CD4-positive, alpha-beta T cell (primary cell): ENCODE data around the gene NRDE2. TPM values are rescaled to one million over a fixed set of nuclear protein-coding genes. Genes with fewer than 3 reads are reported as not detected.

Source experiments
- ATAC-seq: fragments of 200-7000 bp; cut with Tn5 transposase; one replicate; pipeline ENCODE4 v1.10.0; 2022; ENCODE audit warnings: mild to moderate bottlenecking; ENCODE audit not compliant: poor library complexity
- CTCF ChIA-PET: fragments of 350-600 bp; sonication (Branson Sonifier 250); formaldehyde crosslinking; loops from one replicate; lab custom pipeline; 2021; ENCODE audit warnings: antibody characterized with exemption, inconsistent platforms; lab: Charles Lee
- POLR2A ChIA-PET: fragments of 350-600 bp; sonication (Branson Sonifier 250); formaldehyde crosslinking; loops from one replicate; lab custom pipeline; 2021; ENCODE audit warnings: antibody characterized with exemption, inconsistent platforms; lab: Charles Lee
- DNase-seq, 14 experiments: peaks; one replicate each; pipeline ENCODE4 v3.0.0-alpha.2; 2013 to 2020; ENCODE audit warnings: mixed read lengths in 2 of 14
- H3K27ac ChIP-seq, 2 donors: one replicate each; pipeline versions ENCODE4 v1.5.1 to v1.7.0; 2013; ENCODE audit warnings: low read length in 2 of 2, low read depth in 1 of 2, mild to moderate bottlenecking in 1 of 2
- H3K27me3 ChIP-seq, 2 experiments: 1 replicate in 1 of 2; 2 replicates in 1 of 2; pipeline versions ENCODE4 v1.6.1 to v1.7.0; 2013; ENCODE audit warnings: low read length in 2 of 2, control low read depth in 1 of 2, mild to moderate bottlenecking in 1 of 2, moderate library complexity in 1 of 2; ENCODE audit not compliant: insufficient read depth in 2 of 2, control insufficient read depth in 1 of 2
- H3K36me3 ChIP-seq: one replicate; pipeline ENCODE4 v1.6.1; 2013; ENCODE audit warnings: low read length, control low read depth; ENCODE audit not compliant: insufficient read depth
- H3K4me1 ChIP-seq: one replicate; pipeline ENCODE4 v1.6.1; 2013; ENCODE audit warnings: low read length, control low read depth; ENCODE audit not compliant: insufficient read depth
- H3K4me3 ChIP-seq: one replicate; pipeline ENCODE4 v1.5.1; 2013; ENCODE audit warnings: mild to moderate bottlenecking, low read length, moderate library complexity
- H3K9me3 ChIP-seq, 2 experiments: 1 replicate in 1 of 2; 2 replicates in 1 of 2; pipeline versions ENCODE4 v1.6.1 to v1.7.0; 2013; ENCODE audit warnings: low read length in 2 of 2, mild to moderate bottlenecking in 2 of 2, control low read depth in 1 of 2, moderate library complexity in 1 of 2; ENCODE audit not compliant: control insufficient read depth in 1 of 2, insufficient read depth in 1 of 2
- H3K27ac Mint-ChIP-seq: one replicate; pipeline ENCODE4 v1.8.0; 2020; ENCODE audit warnings: mixed read lengths
- H3K27me3 Mint-ChIP-seq: one replicate; pipeline ENCODE4 v1.8.0; 2021; ENCODE audit warnings: mixed read lengths
- H3K36me3 Mint-ChIP-seq: one replicate; pipeline ENCODE4 v1.8.0; 2021; ENCODE audit warnings: low read depth, mixed read lengths
- H3K4me1 Mint-ChIP-seq: one replicate; pipeline ENCODE4 v1.8.0; 2021; ENCODE audit warnings: low read depth, mixed read lengths
- H3K4me3 Mint-ChIP-seq: one replicate; pipeline ENCODE4 v1.8.0; 2020; ENCODE audit warnings: mild to moderate bottlenecking, mixed read lengths
- H3K9me3 Mint-ChIP-seq: one replicate; pipeline ENCODE4 v1.8.0; 2020; ENCODE audit warnings: mixed read lengths
- CTCF ChIP-seq: fragments of 200-600 bp; IDR thresholded peaks from one replicate; pipeline ENCODE4 v1.8.0; 2022; ENCODE audit warnings: antibody characterized with exemption, mild to moderate bottlenecking
- intact Hi-C, 2 experiments: fragments of 100-400 bp; cut with DNase I in 1 of 2; cut with micrococcal nuclease in 1 of 2; formaldehyde crosslinking; loops; one replicate each; pipeline versions ENCODE4 v1.15.1 to v1.9.0; 2023 to 2025; cut with DNase I, micrococcal nuclease
- total RNA-seq, 174 experiments: library from RNA in 2 of 174; stranded (reverse) in 2 of 174; gene quantifications; one replicate each; pipeline ENCODE4 v1.2.3 and lab custom pipeline; 2021 to 2026

Gene NRDE2
- total RNA-seq, 2 experiments from 2014 or later, result 17.5 to 17.9 TPM

- DNase-seq (no peak), ATAC-seq (no peak)
- no peaks in the 10 kb centered on the region for H3K27me3 ChIP-seq
- H3K27ac ChIP-seq, result no peak overlapping the region
- Mint-ChIP-seq H3K4me3 (no peak overlapping the region), H3K4me1 (no peaks in the 10 kb centered on the region), H3K27ac (no peak overlapping the region), H3K27me3 (no peaks in the 10 kb centered on the region), H3K36me3 (peaks cover 89% of the 10 kb centered on the region), H3K9me3 (no peaks in the 10 kb centered on the region)
- H3K4me1 ChIP-seq, result no peaks in the 10 kb centered on the region
- H3K4me3 ChIP-seq, result no peak overlapping the region
- no peak for TF ChIP-seq CTCF
- H3K36me3 ChIP-seq, result peaks cover 71% of the 10 kb centered on the region
- POLR2A ChIA-PET, result interaction anchor here (0.6 kb wide), 1 partner anchor 11 kb away, joined by 3 read pairs; no protein-coding TSS in a partner anchor
- H3K9me3 ChIP-seq, result no peaks in the 10 kb centered on the region
- intact Hi-C loops, result no loop called here
- CTCF ChIA-PET, result no interaction called here
Observed at GRCh38 chr14:90290337-90291011, 41.3 kb downstream of the NRDE2 start.

- H3K27me3 Mint-ChIP-seq, result no peaks in the 10 kb centered on the region
- TF ChIP-seq CTCF, result no peak
- H3K27me3 ChIP-seq, result no peaks in the 10 kb centered on the region
- intact Hi-C loops, result no loop called here
- ATAC-seq, result no peak
- H3K36me3 ChIP-seq, result peaks cover 67% of the 10 kb centered on the region
- H3K4me3 Mint-ChIP-seq, result no peak overlapping the region
- no peaks in the 10 kb centered on the region for H3K9me3 ChIP-seq
- no peak overlapping the region for H3K4me3 ChIP-seq
- POLR2A ChIA-PET, result no interaction called here
- H3K4me1 Mint-ChIP-seq, result no peaks in the 10 kb centered on the region
- DNase-seq, result no peak
- no peak overlapping the region for H3K27ac ChIP-seq
- no peaks in the 10 kb centered on the region for H3K9me3 Mint-ChIP-seq
- H3K4me1 ChIP-seq, result no peaks in the 10 kb centered on the region
- H3K27ac Mint-ChIP-seq, result no peak overlapping the region
- CTCF ChIA-PET, result interaction anchor here (1.3 kb wide), 1 partner anchor 408 kb away, joined by 4 read pairs; no protein-coding TSS in a partner anchor
- peaks cover 78% of the 10 kb centered on the region for H3K36me3 Mint-ChIP-seq
Observed at GRCh38 chr14:90288651-90289355, 42.9 kb downstream of the NRDE2 start.

- ChIA-PET POLR2A (no interaction called here), CTCF (no interaction called here)
- Histone ChIP-seq H3K36me3 (peaks cover 68% of the 10 kb centered on the region), H3K9me3 (no peaks in the 10 kb centered on the region), H3K4me1 (no peaks in the 10 kb centered on the region), H3K4me3 (no peak overlapping the region), H3K27ac (no peak overlapping the region), H3K27me3 (no peaks in the 10 kb centered on the region)
- Mint-ChIP-seq H3K4me1 (no peaks in the 10 kb centered on the region), H3K4me3 (no peak overlapping the region), H3K27ac (no peak overlapping the region), H3K36me3 (peaks cover 79% of the 10 kb centered on the region), H3K9me3 (no peaks in the 10 kb centered on the region), H3K27me3 (no peaks in the 10 kb centered on the region)
- intact Hi-C loops, result no loop called here
- ATAC-seq (no peak), DNase-seq (no peak)
- TF ChIP-seq CTCF, result no peak
Observed at GRCh38 chr14:90287791-90288190, 44.0 kb downstream of the NRDE2 start.
